ENCODE data around the gene ZNF148.

DNA sequence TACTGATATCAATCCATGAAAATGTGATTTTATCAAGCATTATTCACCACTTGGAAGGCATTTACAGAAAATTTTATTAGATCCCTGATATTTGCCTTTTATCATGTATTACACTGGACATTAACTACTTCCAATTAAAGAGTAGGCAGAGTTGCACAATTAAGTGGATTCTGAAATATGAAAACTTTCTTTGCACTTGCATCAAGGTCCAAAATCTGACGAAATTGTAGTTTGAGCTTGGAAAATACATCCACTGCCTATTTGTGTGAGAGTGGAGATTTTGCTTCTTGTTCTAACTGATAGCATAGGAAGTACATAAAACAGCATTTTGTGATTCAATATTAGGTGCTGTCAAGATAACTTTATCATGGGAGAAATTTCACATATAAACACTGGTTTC is 113.0 kb downstream of the ZNF148 start:
- TF ChIP-seq POLR2A (IDR thresholded peaks at IDR 0.05) (no peak), CTCF (IDR thresholded peaks at IDR 0.05) (no peak), POLR2AphosphoS5 (IDR thresholded peaks at IDR 0.05) (no peak), EP300 (IDR thresholded peaks at IDR 0.05) (no peak)

Measured in stomach (tissue), 4 donors.